SW480 (cell line): Measurements from ENCODE around the gene ADAT3.
A peak's percentile ranks its signal among the peaks of the same experiment; 100 is the strongest.
"Not testable (repeated sequence)": the region's sequence is repeated elsewhere in the genome, so short reads cannot be mapped to it uniquely, and the experiment has no call there.

Experiments
- DNase-seq: peaks from one replicate; pipeline ENCODE4 v3.0.0-alpha.2; 2016; ENCODE audit warnings: low spot score

The ADAT3 gene

DNA sequence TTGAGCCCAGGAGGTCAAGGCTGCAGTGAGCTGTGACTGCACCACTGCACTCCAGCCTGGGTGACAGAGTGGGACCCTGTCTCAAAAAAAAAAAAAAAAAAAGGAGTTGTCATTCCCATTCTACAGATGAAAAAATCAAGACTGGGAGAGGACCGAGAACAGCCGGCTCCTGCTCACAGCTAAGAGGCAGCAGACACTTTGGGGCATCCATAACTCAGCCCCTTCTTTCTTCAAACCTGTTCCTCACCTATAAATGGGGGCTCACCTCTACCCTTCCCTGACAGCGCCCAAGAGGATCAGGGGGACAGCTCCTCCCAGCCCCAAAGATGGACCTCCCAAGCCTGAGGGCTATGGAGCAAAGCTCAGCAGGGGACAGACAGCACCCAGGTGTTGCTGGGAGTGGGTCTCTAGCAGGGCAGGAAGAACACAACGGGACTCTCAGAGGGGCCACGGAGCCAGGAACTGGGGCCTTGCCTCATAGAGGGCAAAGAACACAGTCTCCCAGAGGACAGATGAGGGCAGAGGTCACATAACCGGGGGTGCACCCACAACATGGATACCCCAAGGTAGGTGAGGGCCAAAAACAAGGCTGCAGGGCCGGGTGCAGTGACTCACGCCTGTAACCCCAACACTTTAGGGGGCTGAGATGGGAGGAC lies 38.4 kb upstream of the ADAT3 start:
- no peak for DNase-seq

DNA sequence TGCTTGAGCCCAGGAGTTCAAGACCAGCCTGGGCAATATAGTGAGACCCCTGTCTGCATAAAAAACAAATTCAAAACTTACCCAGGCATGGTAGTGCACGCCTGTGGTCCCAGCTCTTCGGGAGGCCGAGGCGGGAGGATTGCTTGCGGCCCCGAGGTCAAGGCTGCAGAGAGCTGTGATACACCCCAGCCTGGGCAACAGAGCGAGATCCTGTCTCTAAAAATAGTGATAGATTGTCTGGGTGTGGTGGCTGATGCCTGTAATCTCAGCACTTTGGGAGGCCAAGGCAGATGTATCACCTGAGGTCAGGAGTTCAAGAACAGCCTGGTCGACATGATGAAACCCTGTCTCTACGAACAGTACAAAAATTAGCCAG lies 37.9 kb upstream of the ADAT3 start:
- no peak for DNase-seq

DNA sequence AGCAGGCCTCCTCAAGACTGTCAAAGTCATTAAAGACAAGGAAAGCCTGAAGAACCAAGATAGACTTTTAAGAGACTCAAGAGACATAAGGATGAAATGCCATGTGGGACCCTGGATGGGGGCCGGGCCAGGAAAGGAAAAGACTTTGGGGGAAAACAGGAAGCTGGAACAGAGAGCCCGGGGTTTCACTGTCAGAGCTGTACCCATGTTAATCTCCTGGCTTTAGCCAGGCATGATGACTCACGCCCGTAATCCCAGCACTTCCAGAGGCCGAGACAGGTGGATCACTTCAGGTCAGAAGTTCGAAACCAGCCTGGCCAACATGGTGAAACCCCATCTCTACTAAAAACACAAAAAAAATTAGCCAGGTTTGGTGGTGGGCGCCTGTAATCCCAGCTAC lies 36.2 kb upstream of the ADAT3 start:
- no peak for DNase-seq

DNA sequence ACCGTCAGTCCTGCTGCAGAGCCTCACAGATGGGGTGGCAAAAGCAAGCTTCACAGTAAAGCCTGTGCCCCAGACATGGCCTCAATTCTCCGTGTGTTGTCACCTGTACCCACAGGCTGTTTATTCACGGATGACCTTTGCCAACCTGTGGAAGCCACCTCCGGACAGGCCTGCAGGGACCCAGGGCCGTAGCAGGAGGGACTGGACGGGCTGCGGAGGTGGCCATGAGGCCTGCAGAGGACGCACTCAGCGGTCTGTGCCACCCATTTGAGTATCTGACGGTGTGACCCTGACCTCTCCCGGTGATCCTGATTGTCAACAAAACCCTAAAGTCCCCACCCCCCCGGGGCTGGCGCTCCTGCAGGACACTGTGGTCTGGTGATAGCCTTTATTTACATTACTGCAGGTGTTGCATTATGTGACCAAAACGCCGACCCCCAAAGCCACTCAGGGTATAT lies 34.0 kb upstream of the ADAT3 start:
- no peak for DNase-seq

DNA sequence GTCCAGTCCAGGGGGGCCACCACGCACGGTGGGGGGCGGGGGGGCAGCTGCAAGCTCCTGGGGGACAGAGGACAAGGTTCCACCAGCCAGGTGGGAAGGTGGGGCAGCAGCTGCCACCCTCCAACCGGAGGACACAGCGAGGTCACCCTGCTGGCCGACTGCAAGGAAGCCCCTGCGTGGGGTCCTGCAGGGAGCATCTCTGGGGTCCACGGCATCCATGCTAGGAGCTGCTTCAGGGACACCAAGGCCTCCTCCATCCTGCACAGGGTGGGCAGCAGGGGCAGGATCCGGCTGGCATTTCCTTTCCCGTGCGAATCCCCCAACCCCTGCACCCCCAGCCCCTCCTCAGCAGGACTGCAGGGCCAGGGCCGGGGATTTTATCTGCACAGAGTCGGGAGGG lies 33.6 kb upstream of the ADAT3 start:
- DNase-seq, result no peak

DNA sequence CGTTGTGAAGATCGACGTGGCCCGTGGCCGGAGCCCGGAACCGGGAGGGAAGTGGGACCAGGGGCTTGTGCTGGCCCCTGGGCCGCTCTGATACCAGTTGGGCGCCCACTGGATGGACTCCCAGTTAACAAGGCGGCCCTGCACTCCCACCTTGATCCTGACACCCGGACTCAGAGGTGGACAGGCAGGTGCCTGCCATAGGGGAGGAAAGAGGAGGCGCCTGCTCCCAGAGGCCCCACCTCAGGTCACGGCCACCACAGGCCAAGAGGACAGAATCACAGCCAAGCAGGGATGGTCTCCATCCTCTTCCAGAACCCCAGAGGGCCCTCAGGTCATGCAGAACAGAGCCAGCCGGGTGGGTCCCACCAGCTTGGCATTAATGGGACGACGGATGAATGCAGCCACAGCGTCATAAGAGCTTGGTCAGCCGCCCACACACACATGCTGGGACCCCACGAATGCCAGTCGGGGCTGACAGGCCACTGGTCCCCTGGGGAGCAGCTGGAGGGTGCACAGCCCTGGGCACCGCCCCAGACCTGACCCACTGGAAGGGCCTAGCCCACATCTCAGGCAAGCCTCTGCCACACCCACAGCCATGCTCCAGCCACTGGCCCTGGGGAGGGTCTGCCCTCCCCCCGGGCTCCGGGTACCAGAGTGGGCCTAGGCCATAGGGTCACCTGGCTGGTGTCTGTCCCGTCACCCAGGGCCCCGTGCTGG lies 32.2 kb upstream of the ADAT3 start:
- no peak for DNase-seq

DNA sequence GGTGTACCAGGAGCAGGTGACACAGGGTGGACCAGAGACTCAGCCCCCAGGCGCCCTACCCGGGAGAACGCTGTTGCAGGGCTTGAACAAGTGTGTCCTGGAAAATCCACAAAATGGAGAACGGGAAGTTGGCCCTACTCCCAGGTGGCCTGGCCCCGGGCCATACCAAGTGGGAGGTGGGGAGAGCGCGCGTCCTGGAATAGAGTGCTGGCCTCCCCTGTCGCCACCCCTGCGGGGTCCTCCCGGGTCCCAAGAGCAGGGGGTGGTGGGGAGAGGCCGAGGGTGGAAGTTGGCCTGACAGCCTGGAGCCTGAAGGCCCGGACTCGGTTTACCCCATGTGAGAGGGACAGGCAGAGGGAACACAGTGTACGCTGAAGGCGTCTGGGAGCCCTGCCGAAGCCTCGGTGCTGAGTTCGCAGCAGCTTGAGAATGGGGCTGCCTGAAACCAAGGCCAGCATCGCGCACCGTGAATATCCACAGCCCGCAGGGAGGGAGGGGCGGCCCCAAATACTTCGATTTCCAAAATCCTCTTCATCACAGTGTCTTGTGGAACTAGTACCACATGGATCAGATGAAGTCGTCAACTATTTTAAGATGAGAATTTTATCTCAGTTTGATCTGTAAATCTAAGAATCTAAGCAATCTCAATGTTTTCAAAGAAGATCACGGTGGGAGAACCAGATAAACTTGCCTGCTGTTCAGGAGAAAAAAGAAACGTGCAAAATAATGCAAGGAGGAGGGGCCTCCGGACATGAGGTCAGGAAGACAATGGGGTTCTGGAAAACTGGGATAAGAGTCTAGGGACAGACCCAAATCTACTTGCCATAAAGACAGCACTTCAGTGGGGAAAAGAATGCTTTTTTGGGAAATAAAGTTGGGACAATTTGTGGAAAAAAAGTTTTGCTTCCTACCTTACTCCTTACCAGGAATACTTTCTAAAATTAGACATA lies 31.4 kb upstream of the ADAT3 start:
- DNase-seq, result no peak

DNA sequence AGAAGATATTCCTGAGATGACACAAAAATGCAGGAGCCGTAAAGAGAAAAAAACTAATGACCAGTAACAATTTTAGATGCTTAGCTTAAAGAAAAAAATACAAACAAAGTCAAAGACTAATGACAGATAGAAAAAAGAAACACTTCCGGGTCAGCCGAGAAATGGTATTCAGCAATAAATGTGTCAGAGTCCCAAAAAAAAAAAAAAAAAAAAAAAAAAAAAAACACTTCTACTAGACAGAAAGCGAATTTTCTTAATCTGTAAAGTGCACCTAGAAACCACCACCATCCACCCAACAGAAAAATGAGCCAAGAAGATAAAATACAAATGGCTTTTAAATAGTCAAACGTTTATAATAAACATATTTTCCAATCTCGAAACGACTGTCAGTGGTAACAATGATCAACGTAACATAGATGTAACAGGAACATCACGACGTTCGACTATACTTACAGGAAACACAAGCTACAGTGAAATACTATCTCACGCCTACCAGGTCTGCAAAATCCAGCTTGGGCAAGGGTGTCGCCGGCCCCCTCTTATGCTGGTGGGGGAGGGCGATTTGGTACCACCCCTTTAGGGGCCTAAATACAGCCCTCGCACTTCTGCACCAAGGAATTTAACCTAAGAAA lies 30.5 kb upstream of the ADAT3 start:
- no peak for DNase-seq

DNA sequence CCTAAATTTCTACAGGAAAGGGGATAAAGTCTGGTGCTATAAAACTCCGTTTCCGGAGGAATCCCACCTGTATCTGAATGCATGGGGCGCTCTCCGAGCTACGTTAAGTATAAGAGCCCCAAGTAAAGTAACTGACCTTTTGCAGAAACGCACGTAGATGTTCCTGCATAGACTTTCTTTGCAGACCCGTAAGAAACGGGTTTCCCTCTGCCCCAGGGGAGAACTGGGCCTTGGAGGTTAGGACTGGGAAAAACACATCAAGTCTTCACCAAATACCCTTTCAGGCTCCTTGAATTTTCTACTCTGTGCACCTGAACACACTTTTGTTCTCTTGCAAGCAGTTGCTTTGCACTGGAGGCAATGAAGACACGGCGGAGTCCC lies 29.9 kb upstream of the ADAT3 start:
- DNase-seq, result not testable (repeated sequence)

DNA sequence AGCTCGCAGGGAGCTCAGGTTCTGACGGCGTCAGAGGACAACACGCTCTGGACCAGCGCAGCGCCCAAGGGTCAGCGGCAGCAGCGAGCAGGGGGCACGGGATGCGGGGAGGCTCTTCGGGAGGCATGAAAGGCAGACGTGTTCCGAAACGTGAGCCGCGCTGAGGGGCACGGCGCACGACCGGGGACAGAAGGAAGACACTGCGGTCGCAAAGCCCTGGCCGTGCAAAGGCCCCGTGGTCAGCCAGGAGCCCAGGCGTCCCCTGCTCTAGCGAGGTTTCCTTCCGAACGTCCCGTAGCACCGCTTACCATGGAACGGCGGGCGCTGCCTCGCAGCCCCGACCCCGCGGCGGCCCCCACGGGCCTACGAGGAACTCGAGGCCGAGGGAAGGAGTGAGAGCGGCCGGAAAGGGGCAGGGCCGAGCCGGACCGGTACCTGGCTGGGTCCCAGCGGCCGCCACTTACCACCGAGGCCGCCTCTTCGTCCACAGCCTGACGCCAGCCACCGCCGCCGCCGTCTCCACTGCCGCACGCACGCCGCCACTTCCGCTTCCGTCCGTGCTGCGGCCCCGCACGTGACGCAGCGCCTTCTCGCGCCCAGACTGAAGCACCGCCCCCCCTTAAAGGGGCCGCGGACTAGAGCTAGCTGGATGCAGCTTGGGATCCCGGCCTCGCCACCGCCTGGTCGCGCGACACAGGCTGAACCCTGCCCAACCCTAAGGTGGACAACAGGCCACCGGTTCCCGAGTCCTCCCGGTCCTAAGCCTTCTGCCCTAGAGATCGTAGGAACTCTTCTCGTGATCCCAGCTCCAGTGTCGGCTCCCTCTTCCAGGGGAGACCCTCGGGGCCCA lies 29.3 kb upstream of the ADAT3 start:
- peak; percentile 80 for DNase-seq

DNA sequence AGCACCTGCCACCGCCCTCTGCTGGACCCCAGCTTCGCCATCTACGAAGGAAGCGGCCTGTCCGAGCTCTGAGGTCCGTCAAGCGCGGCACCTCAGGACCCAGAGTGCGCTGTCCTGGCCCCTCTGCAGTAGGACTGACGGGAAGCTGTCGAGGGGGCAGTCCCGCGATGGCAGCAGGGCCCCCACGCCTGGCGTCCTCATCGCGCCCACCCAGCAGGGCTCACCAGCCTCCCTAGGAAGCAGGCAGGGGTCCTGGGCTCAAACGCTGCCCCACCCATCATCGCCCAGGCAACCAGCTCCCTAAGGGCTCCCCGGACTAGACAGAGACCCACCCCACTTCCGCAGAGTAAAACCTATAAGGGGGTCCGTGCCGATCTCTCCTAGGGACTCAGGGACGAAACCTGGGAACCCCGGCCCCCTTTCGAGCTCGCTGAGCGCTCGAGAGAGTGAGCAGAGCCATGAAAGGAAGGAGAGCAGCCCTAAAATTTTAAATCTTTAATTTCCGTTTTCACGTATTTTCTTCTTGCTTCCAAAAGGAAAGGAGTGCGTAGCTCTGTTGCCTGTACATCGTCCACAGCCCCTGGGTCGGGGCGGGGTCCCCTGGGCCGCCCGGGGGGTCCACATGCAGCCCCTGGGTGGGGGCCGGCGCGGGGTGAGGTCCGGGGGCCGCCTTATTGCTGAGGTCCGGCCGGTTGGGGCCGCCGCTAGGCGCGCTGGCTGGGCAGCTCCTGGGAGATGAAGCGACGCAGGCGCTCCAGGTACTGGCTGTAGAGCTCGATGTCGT lies 28.5 kb upstream of the ADAT3 start:
- DNase-seq, result not testable (repeated sequence)

DNA sequence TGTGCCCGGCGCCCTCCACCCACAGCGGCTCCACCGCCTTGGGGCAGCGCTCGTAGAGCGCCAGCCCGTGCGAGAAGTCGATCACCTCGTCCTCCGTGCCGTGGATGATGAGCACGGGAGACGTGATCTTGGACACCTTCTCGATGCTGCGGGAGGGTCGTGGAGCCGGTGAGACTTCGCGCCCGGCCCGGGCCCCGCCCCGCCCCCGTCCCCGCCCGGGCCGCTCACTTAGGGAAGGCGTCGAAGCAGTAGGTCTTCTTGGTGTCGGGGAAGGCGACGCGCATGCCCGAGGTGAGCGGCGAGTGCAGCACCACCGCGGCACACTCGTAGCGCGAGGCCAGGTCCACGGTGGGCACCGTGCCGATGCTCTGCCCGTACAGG lies 27.9 kb upstream of the ADAT3 start:
- not testable (repeated sequence) for DNase-seq

DNA sequence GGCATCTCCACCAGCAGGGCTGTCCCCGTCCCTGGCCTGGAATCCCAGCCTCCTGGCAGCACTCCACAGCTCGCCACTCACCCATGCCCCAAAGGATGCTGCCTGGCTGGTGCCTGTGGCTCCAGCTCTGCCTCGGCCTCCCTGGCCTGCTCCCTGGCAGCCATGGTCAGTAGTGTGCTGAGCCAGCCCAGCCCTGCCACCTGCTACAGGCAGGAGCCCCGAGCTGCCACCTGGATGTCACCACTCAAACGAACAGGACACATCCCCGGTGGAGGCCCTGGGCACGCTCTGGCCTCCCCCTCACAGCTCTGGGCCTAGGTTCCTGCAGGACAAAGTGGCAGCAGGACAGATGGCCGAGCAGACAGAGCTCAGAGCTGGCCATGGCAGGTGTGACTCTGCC lies 26.6 kb upstream of the ADAT3 start:
- DNase-seq, result not testable (repeated sequence)

DNA sequence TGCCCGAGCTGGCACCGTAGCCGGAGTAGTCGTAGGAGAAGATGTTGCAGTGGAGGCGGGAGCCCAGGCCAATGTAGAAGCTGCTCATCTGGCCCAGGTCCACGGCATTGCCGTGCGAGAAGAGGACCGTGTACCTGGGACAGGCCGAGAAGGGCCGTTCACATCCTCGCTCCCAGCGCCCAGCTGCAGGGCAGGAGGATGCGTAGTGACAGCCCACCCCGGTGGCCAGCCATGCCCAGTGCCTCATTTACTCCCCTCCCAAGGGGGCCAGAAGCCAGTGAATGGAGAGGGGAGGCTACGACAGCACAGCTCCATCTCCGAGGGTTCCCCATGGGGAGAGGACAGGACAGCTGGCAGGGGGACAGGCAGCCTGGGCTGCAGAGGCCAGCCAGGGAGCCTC lies 25.2 kb upstream of the ADAT3 start:
- not testable (repeated sequence) for DNase-seq

DNA sequence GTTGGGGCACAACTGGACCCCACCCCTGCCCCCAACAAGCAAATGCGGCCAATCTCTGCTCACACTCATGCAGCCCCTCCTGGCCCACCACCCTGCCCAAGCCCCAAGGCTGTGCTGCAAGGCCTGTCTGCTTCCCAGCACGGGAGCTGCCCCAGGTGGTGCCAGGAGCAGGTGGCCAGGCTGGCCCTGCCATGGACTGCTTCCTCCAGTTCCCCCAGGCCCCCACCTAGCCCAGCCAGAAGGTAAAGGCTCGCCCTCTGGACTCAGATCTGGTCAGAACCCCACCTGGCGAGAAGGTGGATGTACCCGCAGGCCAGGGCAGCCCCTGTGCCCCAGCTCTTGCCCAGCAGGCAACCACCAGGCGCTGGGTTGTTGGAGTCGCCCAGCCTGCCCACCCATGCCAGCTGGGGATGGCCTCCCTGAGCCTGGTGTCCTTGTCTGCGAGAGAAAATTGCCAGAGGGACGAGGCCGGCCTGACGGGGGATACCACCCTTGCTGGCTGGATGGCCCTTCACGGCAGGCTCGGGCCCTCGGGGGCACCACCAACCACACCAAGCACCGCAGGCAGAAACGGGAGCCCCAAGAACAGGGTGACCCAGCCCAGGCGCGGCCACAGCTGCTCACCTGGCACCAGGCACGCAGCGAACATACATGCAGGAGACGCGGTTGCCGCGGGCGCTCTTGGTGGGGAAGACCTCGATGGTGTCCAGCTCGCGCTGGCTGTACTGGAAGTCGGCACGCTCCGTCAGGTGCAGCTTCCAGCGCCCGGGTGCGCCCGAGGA lies 24.4 kb upstream of the ADAT3 start:
- DNase-seq, result no peak

DNA sequence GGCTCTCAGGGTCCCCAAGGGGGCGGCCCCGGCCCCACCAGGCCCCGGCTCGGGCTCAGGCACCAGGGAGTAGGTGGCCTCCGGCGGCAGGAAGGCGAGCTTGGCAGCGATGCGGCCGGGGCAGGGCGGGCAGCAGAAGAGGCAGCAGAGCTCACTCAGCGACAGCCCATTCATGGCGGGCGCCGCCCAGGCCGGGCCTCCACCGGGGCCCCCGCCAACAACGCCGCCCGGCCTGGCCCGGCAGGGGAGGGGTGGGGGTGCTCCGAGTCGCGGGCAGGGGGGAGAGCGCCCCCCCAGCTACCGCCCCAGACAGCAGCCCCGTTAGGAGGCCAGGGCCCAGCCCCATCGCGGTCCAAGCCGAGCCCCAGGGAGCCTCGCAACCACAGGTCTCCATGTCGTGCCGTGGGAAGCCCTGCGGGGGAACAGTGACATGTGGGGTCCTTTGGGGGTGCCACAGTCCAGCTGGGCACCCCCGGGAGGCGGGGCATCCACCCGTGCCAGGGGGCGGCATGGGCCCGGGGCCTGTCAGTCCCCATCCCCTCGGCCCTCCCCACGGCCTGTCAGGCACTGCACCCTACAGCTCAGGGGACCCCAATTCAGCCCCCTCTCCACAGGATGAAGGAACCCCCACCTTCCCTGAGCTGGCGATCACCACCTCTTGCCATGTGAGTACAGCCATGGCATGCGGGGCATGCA lies 23.7 kb upstream of the ADAT3 start:
- DNase-seq, result not testable (repeated sequence)

DNA sequence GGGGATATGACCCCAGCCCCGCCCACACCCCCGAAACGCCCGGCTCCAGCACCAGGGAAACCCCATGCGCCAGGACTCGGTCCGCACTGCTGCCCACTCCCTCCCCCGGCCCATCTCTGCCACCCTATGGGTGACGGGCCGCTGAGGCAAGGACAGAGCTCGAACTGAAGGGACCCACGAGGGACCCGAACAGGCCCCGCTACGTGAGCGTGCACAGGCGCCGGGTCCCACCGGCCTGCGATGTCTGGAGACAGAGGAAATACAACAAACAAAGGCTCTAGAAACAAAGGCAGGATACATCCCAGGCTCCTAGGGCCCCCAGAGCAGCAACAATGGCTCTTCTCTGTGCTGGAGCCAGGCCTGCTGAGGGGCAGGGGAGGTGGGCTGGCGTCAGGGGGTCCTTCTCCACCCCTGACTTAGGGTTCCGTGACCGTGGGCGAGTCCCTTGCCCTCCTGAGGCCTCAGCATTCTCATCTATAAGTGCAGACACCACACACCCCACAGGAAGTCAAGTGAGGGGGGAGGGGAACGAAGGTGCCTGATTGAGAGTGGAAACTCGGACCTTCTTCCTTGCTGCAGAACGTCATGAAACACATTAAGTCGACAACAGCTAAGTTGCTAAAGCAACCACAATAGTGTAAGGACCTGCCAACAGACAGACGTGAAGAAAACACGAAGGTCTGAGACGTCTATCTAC lies 23.0 kb upstream of the ADAT3 start:
- DNase-seq, result no peak
